ENCODE measurements around the gene ADH5.

Gene ADH5

DNA sequence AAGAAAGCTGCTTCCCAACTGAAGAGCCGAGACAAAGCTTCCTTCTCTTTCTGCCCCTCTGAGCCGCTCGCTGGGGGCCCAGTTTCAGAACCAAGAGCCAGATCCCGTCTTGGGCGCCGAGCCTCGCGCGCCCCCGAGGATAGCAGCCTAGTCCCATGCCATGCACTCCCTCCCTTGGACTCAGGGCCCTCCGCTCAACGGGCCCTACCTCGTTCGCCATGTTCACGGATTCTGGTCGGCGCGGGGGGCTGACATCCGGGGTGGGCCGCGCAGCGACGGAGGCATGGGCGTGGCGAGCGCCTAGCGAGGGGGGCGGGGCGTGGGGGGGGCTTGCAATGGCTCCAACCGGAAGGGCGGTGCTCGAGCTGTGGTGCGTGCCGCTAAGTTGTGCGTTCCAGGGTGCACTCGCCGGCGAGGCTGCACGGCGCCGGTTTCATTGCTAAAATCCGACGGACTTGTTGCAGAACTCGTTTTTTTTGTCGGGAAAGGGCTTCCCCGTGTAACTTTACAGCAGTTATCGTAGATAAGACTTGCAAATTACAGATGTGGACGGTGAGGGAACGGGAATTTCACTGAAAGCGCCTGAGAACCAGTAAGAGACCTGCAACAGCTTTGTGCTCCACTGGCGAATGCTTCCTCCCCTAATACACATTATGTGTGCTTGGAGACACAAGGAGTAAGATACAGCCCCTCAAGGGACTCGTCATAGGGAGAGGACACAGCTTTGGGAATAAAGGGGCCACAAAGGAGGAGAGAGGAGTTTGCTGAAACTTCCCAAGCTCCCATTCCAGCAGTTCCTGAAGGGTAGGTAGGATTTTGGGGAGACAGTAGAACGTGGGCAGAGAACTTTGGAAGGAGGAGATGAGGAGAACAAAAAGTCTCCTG lies at the start of gene ADH5:
Gene ADH5 (minus strand): TSS at position 308 of the 885 bp plus-strand sequence. CDS start 88 bp downstream, at position 220.
- TF ChIP-seq, protein P1, sequence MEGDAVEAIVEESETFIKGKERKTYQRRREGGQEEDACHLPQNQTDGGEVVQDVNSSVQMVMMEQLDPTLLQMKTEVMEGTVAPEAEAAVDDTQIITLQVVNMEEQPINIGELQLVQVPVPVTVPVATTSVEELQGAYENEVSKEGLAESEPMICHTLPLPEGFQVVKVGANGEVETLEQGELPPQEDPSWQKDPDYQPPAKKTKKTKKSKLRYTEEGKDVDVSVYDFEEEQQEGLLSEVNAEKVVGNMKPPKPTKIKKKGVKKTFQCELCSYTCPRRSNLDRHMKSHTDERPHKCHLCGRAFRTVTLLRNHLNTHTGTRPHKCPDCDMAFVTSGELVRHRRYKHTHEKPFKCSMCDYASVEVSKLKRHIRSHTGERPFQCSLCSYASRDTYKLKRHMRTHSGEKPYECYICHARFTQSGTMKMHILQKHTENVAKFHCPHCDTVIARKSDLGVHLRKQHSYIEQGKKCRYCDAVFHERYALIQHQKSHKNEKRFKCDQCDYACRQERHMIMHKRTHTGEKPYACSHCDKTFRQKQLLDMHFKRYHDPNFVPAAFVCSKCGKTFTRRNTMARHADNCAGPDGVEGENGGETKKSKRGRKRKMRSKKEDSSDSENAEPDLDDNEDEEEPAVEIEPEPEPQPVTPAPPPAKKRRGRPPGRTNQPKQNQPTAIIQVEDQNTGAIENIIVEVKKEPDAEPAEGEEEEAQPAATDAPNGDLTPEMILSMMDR (IDR thresholded peaks at IDR 0.05; ENCODE audit: extremely low read depth, missing control alignments) = no peak
- DNase-seq (ENCODE audit: low spot score) = peak; percentile 92

DNA sequence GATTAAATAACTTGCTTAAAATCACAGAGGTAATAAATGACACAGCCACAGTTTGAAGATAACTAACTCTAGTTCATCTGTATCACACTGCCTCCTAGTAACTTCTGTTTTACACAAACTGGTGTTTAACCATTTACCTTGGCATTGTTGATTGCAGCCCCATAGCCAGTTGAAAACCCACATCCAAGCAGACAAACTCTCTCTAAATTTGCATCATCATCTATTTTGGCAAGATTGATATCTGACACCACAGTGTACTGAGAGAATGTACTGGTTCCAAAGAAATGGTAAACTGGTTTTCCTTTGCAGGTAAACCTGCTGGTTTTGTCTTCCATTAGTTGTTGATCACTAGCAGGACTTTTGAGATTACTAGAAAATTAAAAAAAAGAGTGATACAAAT lies 47.7 kb upstream of the ADH5 start:
- TF ChIP-seq, protein P1 (IDR thresholded peaks at IDR 0.05; ENCODE audit: extremely low read depth, missing control alignments) = no peak
- no peak for DNase-seq (ENCODE audit: low spot score)

DNA sequence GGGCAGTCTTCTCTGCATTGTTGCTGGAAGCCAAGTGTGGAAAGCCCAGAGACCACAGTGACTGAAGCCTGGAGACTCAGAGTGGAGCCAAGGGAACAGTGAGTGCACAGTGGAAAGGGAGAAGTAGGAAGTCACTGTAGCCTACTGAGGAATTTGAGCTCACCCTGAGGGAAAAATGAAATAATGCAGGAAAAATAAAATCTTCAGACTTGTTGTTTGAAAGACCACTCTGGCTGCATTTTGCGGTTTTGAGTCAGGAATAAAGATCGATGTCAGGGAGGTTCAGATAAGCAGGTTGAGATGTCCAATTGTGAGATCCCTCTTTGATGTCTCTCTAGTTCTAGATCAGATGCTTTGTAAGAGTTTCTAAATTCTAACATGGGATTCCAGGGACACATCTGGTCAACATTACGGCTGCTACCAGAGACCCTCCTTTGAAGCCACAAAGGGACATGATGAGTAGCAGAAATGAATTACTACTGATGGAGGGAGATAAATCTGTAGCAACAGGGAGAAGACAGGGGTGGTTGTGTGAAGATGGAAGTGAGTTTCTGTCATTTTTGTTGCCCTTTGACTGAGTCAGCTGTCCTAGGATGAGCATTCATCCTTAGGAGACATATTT lies 47.1 kb upstream of the ADH5 start:
- TF ChIP-seq, protein P1 (IDR thresholded peaks at IDR 0.05; ENCODE audit: extremely low read depth, missing control alignments) = no peak
- no peak for DNase-seq (ENCODE audit: low spot score)

DNA sequence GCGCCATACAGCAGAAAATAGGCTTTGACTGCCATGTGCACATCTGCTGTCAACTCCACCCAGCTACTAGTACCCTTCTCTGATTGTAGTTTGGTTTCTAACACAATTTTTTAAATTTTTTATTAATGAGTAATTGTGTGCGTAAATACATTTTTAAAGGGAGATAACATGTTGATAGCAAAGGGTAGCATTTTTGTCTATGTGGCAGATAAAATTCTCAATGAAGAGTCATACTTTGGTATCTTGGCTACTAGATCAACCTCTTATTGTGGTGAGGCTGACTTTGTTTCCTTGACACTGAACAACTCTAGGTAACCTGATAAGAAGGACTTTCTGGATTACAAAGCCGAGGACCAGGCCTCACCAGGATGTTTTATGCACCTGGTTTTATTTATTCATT lies 46.0 kb upstream of the ADH5 start:
- TF ChIP-seq, protein P1 (IDR thresholded peaks at IDR 0.05; ENCODE audit: extremely low read depth, missing control alignments) = no peak
- DNase-seq (ENCODE audit: low spot score) = no peak

DNA sequence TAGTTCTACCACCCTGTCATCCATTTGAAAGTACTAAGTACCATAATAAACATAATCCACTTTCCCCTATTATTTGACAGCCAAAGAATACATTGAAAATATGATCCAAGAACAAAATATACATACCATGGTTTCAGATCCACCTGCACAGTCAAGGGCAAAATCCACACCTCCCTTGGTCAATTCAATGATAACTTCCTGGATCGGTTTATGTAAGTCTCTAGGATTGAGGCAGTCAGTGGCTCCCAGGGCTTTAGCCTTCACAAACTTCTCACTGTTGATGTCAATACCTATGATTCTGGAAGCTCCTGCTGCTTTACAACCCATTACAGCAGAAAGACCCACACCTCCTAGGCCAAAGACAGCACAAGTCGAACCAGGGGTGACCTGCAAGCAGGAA lies 42.8 kb upstream of the ADH5 start:
- no peak for DNase-seq (ENCODE audit: low spot score)
- TF ChIP-seq, protein P1 (IDR thresholded peaks at IDR 0.05; ENCODE audit: extremely low read depth, missing control alignments) = no peak

DNA sequence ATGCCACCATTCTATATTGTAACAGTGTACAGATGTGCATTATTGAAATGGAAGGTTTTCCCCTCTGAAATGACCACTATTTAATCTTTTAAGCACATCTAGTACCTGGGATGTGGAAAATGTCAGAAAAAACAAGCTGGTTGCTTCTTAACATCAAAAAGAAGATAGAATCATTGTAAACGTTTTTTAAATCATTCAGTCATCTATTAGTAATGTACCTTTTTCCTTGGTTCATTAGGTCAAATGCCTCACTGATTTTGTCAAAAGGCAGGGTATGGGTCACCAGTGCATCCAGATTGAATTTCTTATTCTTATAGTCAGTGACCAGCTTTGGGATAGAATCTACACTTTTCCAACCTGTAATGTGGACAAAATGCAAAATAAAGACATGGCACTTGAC lies 37.8 kb upstream of the ADH5 start:
- no peak for DNase-seq (ENCODE audit: low spot score)
- TF ChIP-seq, protein P1 (IDR thresholded peaks at IDR 0.05; ENCODE audit: extremely low read depth, missing control alignments) = no peak

DNA sequence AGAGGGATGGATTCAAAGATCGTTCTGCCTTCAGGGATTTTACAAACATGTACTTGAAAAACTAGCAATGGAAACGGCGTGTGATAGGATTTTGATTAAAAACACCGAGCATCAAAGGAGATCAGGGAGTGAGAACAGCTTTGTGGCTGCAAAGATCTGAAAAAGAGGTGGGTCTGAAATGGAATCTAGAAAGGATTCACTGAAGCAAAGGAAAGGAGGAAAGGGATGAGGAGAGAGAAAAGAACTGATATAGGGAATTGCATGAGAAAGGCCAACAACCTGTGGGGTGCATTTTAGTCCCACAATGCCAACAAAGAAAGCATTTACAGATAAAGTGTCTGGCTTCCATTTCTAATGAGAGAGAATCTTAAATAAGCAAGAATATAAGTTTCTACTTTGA lies 32.4 kb upstream of the ADH5 start:
- TF ChIP-seq, protein P1 (IDR thresholded peaks at IDR 0.05; ENCODE audit: extremely low read depth, missing control alignments) = no peak

More for the DNA sequence above, 32.4 kb upstream of the ADH5 start:
- DNase-seq (ENCODE audit: low spot score) = no peak

Measured in GM20000 (cell line).